H9 (cell line): ENCODE data around the gene DMRTC2. TPM values are rescaled to one million over a fixed set of nuclear protein-coding genes. Genes with fewer than 3 reads are reported as not detected.

Experiments used
- DNase-seq: peaks from one replicate; pipeline ENCODE4 v3.0.0-alpha.2; 2017
- H2AFZ ChIP-seq: one replicate; pipeline ENCODE4 v1.6.1; 2013; ENCODE audit warnings: mild to moderate bottlenecking, low read length, control low read depth, moderate library complexity
- H2AK5ac ChIP-seq: 2 replicates; pipeline ENCODE4 v1.6.1; 2013; ENCODE audit warnings: low read length, control low read depth, mixed read lengths; ENCODE audit not compliant: insufficient read length
- H2BK120ac ChIP-seq: one replicate; pipeline ENCODE4 v1.6.1; 2013; ENCODE audit warnings: low read depth, mild to moderate bottlenecking, low read length, control low read depth, inconsistent platforms; ENCODE audit not compliant: poor library complexity, severe bottlenecking
- H2BK12ac ChIP-seq: 2 replicates; pipeline ENCODE4 v1.6.1; 2013; ENCODE audit warnings: low read length, control low read depth, mixed read lengths, low read depth; ENCODE audit not compliant: insufficient read length
- H2BK15ac ChIP-seq: 2 replicates; pipeline ENCODE4 v1.6.1; 2013; ENCODE audit warnings: low read depth, low read length, control low read depth
- H2BK20ac ChIP-seq: one replicate; pipeline ENCODE4 v1.6.1; 2013; ENCODE audit warnings: low read depth, mild to moderate bottlenecking, low read length, control low read depth, inconsistent platforms; ENCODE audit not compliant: poor library complexity, severe bottlenecking
- H2BK5ac ChIP-seq: 2 replicates; pipeline ENCODE4 v1.6.1; 2013; ENCODE audit warnings: low read length, control low read depth, mixed read lengths; ENCODE audit not compliant: insufficient read length
- H3K14ac ChIP-seq: 2 replicates; pipeline ENCODE4 v1.6.1; 2013; ENCODE audit warnings: low read length, control low read depth; ENCODE audit not compliant: insufficient read depth
- H3K18ac ChIP-seq: 2 replicates; pipeline ENCODE4 v1.6.1; 2013; ENCODE audit warnings: low read depth, mild to moderate bottlenecking, mixed read lengths, low read length, control low read depth; ENCODE audit not compliant: insufficient read length
- H3K23ac ChIP-seq: 2 replicates; pipeline ENCODE4 v1.6.1; 2013; ENCODE audit warnings: low read length, control low read depth, mixed read lengths, low read depth; ENCODE audit not compliant: insufficient read length
- H3K23me2 ChIP-seq: 2 replicates; pipeline ENCODE4 v1.6.1; 2013; ENCODE audit warnings: low read depth, mild to moderate bottlenecking, mixed read lengths, low read length, control low read depth; ENCODE audit not compliant: insufficient read length, poor library complexity, severe bottlenecking
- H3K27ac ChIP-seq: 2 replicates; pipeline ENCODE4 v1.5.1; 2013; ENCODE audit warnings: low read length, control low read depth, mixed read lengths, low read depth; ENCODE audit not compliant: insufficient read length
- H3K27me3 ChIP-seq: 2 replicates; pipeline ENCODE4 v1.6.1; 2013; ENCODE audit warnings: low read length, control low read depth, inconsistent platforms; ENCODE audit not compliant: insufficient read depth
- H3K4ac ChIP-seq: 2 replicates; pipeline ENCODE4 v1.6.1; 2013; ENCODE audit warnings: low read depth, mild to moderate bottlenecking, control low read depth, inconsistent platforms, low read length, moderate library complexity
- H3K4me1 ChIP-seq: 2 replicates; pipeline ENCODE4 v1.6.1; 2013; ENCODE audit warnings: low read length, control low read depth, inconsistent platforms; ENCODE audit not compliant: insufficient read depth
- H3K4me2 ChIP-seq: 2 replicates; pipeline ENCODE4 v1.6.1; 2013; ENCODE audit warnings: low read length, control low read depth, mixed read lengths; ENCODE audit not compliant: insufficient read length, insufficient read depth
- H3K56ac ChIP-seq: 2 replicates; pipeline ENCODE4 v1.6.1; 2013; ENCODE audit warnings: low read depth, mild to moderate bottlenecking, mixed read lengths, low read length, control low read depth; ENCODE audit not compliant: insufficient read length
- H3K79me1 ChIP-seq: 2 replicates; pipeline ENCODE4 v1.6.1; 2013; ENCODE audit warnings: low read depth, mild to moderate bottlenecking, moderate library complexity, low read length, control low read depth, inconsistent platforms; ENCODE audit not compliant: insufficient read depth, poor library complexity, severe bottlenecking
- H3K79me2 ChIP-seq: 2 replicates; pipeline ENCODE4 v1.6.1; 2013; ENCODE audit warnings: low read length, control low read depth, inconsistent platforms; ENCODE audit not compliant: insufficient read depth
- H3K9ac ChIP-seq: 2 replicates; pipeline ENCODE4 v1.6.1; 2013; ENCODE audit warnings: low read length, control low read depth, mixed read lengths; ENCODE audit not compliant: insufficient read length; ENCODE audit errors: extremely low read depth
- H3K9me3 ChIP-seq: one replicate; pipeline ENCODE4 v1.6.1; 2013; ENCODE audit warnings: low read depth, low read length, inconsistent platforms; ENCODE audit not compliant: control insufficient read depth
- H3T11ph ChIP-seq: one replicate; pipeline ENCODE4 v1.6.1; 2013; ENCODE audit warnings: mild to moderate bottlenecking, low read length, control low read depth, inconsistent platforms
- H4K20me1 ChIP-seq: one replicate; pipeline ENCODE4 v1.6.1; 2013; ENCODE audit not compliant: control insufficient read depth, insufficient read length, insufficient read depth
- H4K5ac ChIP-seq: 2 replicates; pipeline ENCODE4 v1.6.1; 2013; ENCODE audit warnings: low read depth, mild to moderate bottlenecking, mixed read lengths, low read length, control low read depth; ENCODE audit not compliant: insufficient read length
- H4K8ac ChIP-seq: replicated peaks from 2 replicates; pipeline ENCODE4 v1.6.1; 2013; ENCODE audit warnings: low read length, control low read depth, mixed read lengths, low read depth; ENCODE audit not compliant: insufficient read length
- H4K91ac ChIP-seq: 2 replicates; pipeline ENCODE4 v1.6.1; 2013; ENCODE audit warnings: low read depth, mild to moderate bottlenecking, moderate library complexity, mixed read lengths, low read length, control low read depth; ENCODE audit not compliant: insufficient read length
- H3K27ac Mint-ChIP-seq, 3 experiments: 2 replicates in 2 of 3; 3 replicates in 1 of 3; pipeline ENCODE4 v1.8.0; 2020 to 2021; ENCODE audit warnings: mixed read lengths in 3 of 3, mild to moderate bottlenecking in 1 of 3, moderate library complexity in 1 of 3
- H3K27me3 Mint-ChIP-seq: 2 replicates; pipeline ENCODE4 v1.8.0; 2021; ENCODE audit warnings: low read depth, mild to moderate bottlenecking, moderate library complexity, mixed read lengths
- H3K36me3 Mint-ChIP-seq, 3 experiments: 2 replicates in 2 of 3; 3 replicates in 1 of 3; pipeline ENCODE4 v1.8.0; 2020 to 2021; ENCODE audit warnings: low read depth in 3 of 3, mixed read lengths in 3 of 3; ENCODE audit not compliant: insufficient read depth in 1 of 3
- H3K4me1 Mint-ChIP-seq, 2 experiments: 2 replicates each; pipeline ENCODE4 v1.8.0; 2020; ENCODE audit warnings: mixed read lengths in 2 of 2
- H3K4me3 Mint-ChIP-seq, 2 experiments: 2 replicates in 1 of 2; 3 replicates in 1 of 2; pipeline ENCODE4 v1.8.0; 2020 to 2021; ENCODE audit warnings: mild to moderate bottlenecking in 2 of 2, mixed read lengths in 2 of 2, moderate library complexity in 1 of 2
- H3K9me3 Mint-ChIP-seq, 2 experiments: 2 replicates in 1 of 2; 3 replicates in 1 of 2; pipeline ENCODE4 v1.8.0; 2020; ENCODE audit warnings: mild to moderate bottlenecking in 2 of 2, mixed read lengths in 2 of 2, moderate library complexity in 1 of 2
- CTCF ChIP-seq: fragments of 200-600 bp; sonication (generic); conservative IDR thresholded peaks from 3 replicates; pipeline ENCODE4 v1.8.0; 2021; ENCODE audit warnings: antibody characterized with exemption, mild to moderate bottlenecking
- WGBS: extraction: QIAGEN DNeasy Blood & Tissue Kit; methylation state at CpG from one replicate; pipeline ENCODE4 v1.1.7; 2013; ENCODE audit warnings: missing lambda C conversion rate, low lambda C conversion rate, mixed read lengths; ENCODE audit not compliant: insufficient read length; ENCODE audit errors: extremely low coverage; 5-methylcytosine and 5-hydroxymethylcytosine counted together
- total RNA-seq: library from RNA; stranded (reverse); gene quantifications from 2 replicates; pipeline ENCODE4 v1.2.1, GENCODE V29; 2021

The DMRTC2 gene
- total RNA-seq, 1 experiment from 2014 or later, result not detected

- Histone ChIP-seq H3K23ac (no peak overlapping the region), H2AFZ (no peak overlapping the region), H2BK15ac (no peak overlapping the region), H3K23me2 (no peaks in the 10 kb centered on the region), H2BK5ac (no peak overlapping the region), H3K14ac (no peak overlapping the region), H4K5ac (no peak overlapping the region), H4K8ac (no peak overlapping the region), H3K4me2 (no peak overlapping the region), H3K79me2 (no peaks in the 10 kb centered on the region), H2BK120ac (no peak overlapping the region), H3K9ac (no peak overlapping the region), H3K27ac (no peak overlapping the region), H3K18ac (no peak overlapping the region), H2AK5ac (no peak overlapping the region), H3K4me1 (no peaks in the 10 kb centered on the region; the same call in 1 of the 2 replicates), H4K91ac (no peak overlapping the region), H2BK20ac (no peak overlapping the region), H2BK12ac (no peak overlapping the region), H3K9me3 (no peaks in the 10 kb centered on the region), H3K4ac (no peak overlapping the region), H3K56ac (no peak overlapping the region), H3K79me1 (no peaks in the 10 kb centered on the region), H4K20me1 (no peaks in the 10 kb centered on the region), H3T11ph (no peak overlapping the region), H3K27me3 (no peaks in the 10 kb centered on the region)
- H3K4me3 Mint-ChIP-seq, result no peak overlapping the region
- peaks cover 0 to 3% of the 10 kb centered on the region in 2 experiments; a peak in 2 of 4 replicates for H3K4me1 Mint-ChIP-seq
- peaks cover 9 to 39% of the 10 kb centered on the region in 2 experiments; a peak in 4 of 5 replicates for H3K9me3 Mint-ChIP-seq
- no peak for TF ChIP-seq CTCF
- H3K27ac Mint-ChIP-seq, result no peak overlapping the region
- no peak for DNase-seq
- peaks cover 0 to 5% (median 0%) of the 10 kb centered on the region in 3 experiments; a peak in 2 of 7 replicates for H3K36me3 Mint-ChIP-seq
- peaks cover 33% of the 10 kb centered on the region for H3K27me3 Mint-ChIP-seq
- no CpG with 5 or more reads among the region's 2 CpGs for WGBS
These were observed 4.2 kb downstream of the DMRTC2 start for GRCh38 chr19:41849067-41849466.
